Measurements from ENCODE around the gene RAB27A.
"Not testable (repeated sequence)": the region's sequence is repeated elsewhere in the genome, so short reads cannot be mapped to it uniquely, and the experiment has no call there.

RAB27A gene

GRCh38 chr15:55320963-55321362 lies 31.4 kb upstream of the RAB27A start:
- no peak for DNase-seq (ENCODE audit: low read depth)
- H3K4me3 ChIP-seq (ENCODE audit: low read depth, low read length) = peak overlapping the region; percentile 97
- TF ChIP-seq, protein P1, sequence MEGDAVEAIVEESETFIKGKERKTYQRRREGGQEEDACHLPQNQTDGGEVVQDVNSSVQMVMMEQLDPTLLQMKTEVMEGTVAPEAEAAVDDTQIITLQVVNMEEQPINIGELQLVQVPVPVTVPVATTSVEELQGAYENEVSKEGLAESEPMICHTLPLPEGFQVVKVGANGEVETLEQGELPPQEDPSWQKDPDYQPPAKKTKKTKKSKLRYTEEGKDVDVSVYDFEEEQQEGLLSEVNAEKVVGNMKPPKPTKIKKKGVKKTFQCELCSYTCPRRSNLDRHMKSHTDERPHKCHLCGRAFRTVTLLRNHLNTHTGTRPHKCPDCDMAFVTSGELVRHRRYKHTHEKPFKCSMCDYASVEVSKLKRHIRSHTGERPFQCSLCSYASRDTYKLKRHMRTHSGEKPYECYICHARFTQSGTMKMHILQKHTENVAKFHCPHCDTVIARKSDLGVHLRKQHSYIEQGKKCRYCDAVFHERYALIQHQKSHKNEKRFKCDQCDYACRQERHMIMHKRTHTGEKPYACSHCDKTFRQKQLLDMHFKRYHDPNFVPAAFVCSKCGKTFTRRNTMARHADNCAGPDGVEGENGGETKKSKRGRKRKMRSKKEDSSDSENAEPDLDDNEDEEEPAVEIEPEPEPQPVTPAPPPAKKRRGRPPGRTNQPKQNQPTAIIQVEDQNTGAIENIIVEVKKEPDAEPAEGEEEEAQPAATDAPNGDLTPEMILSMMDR (IDR thresholded peaks at IDR 0.05; ENCODE audit: low read depth, low read length) = no peak
- TF ChIP-seq, protein P2, sequence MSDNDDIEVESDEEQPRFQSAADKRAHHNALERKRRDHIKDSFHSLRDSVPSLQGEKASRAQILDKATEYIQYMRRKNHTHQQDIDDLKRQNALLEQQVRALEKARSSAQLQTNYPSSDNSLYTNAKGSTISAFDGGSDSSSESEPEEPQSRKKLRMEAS (IDR thresholded peaks at IDR 0.05; ENCODE audit: low read depth, low read length) = no peak
- TF ChIP-seq MYC (IDR thresholded peaks at IDR 0.05; ENCODE audit: low read depth, low read length) = no peak
- no peak for TF ChIP-seq POLR2A (IDR thresholded peaks at IDR 0.05; ENCODE audit: extremely low read depth, insufficient read length)

DNA sequence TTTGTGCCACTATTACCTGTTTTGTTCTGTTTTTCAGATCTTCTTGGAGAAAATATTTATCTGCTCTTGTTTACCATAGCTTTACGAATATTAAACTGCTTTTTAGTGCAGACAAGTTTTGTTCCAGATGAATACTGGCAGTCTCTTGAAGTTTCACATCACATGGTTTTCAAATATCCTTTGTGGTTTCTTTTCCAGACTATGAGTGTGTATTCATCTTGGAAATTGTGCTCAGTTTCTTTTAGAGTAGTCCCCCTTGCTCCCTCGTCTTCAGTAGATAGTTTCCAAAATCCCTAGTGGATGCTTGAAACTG lies 30.6 kb upstream of the RAB27A start:
- peak overlapping the region; percentile 97 for H3K4me3 ChIP-seq (ENCODE audit: low read depth, low read length)
- no peak for DNase-seq (ENCODE audit: low read depth)
- TF ChIP-seq POLR2A (IDR thresholded peaks at IDR 0.05; ENCODE audit: extremely low read depth, insufficient read length) (no peak), MYC (IDR thresholded peaks at IDR 0.05; ENCODE audit: low read depth, low read length) (no peak)
- TF ChIP-seq, protein P2 (IDR thresholded peaks at IDR 0.05; ENCODE audit: low read depth, low read length) = 0 out of 2 replicates have a peak, but pooled peaks have one; percentile 1

GRCh38 chr15:55319537-55320237 lies 30.1 kb upstream of the RAB27A start:
- TF ChIP-seq MYC (IDR thresholded peaks at IDR 0.05; ENCODE audit: low read depth, low read length) (0 out of 2 replicates have a peak, but pooled peaks have one; percentile 23), POLR2A (IDR thresholded peaks at IDR 0.05; ENCODE audit: extremely low read depth, insufficient read length) (peak; percentile 46)
- TF ChIP-seq, protein P1 (IDR thresholded peaks at IDR 0.05; ENCODE audit: low read depth, low read length) = no peak
- TF ChIP-seq, protein P2 (IDR thresholded peaks at IDR 0.05; ENCODE audit: low read depth, low read length) = peak; percentile 24
- peak overlapping the region; percentile 97 for H3K4me3 ChIP-seq (ENCODE audit: low read depth, low read length)
- peak; percentile 84 for DNase-seq (ENCODE audit: low read depth)

DNA sequence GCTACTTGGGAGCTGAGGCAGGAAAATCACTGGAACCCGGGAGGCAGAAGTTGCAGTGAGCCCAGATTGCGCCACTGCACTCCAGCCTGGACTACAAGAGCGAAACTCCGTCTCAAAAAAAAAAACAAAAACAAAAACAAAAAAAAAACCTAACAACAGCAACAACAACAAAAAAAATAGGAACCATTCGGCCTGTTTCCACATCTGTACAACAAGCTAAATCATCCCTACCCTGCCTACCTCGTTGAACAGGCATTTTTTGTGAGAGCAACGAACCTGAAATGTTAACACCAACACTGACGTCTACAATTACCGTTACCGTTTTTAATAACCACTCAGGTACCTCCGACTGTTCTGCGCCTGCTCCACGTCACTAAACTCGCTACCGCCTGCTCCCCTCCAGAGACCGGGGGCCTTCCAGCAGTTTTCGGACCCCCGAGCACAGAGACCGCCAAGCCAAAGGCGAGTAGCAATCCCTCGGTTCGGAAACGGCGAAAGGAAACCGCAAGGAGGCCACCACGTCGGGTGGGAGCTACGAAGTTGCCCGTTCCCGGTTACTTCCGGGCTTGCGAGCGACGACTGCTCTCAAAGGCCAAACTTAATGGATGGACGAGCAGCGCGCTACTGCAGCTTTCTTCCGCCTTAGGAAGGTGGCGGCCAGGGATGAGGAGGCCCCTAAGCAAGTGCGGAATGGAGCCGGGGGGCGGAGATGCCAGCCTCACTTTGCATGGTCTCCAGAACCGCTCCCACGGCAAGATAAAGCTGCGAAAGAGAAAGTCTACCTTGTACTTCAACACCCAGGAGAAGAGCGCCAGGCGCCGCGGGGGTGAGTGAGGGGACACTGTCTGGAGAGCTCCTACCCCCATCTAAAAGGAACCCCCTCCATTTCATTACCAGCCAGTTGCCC lies 29.2 kb upstream of the RAB27A start, which contains the start of the genes PIGB and PIGBOS1:
Gene PIGB, plus strand, starts transcription at position 635 of the 907 bp plus-strand sequence. Its CDS starts 29 bp downstream, at position 664.
Gene PIGBOS1, minus strand, starts transcription at position 536 of the 907 bp plus-strand sequence. CDS start 1,331 bp downstream, outside the sequence.
- peak within 1 kb of the TSS; percentile 97 for H3K4me3 ChIP-seq (ENCODE audit: low read depth, low read length)
- TF ChIP-seq POLR2A (IDR thresholded peaks at IDR 0.05; ENCODE audit: extremely low read depth, insufficient read length) (peak; percentile 84), MYC (IDR thresholded peaks at IDR 0.05; ENCODE audit: low read depth, low read length) (peak; percentile 88)
- TF ChIP-seq, protein P2 (IDR thresholded peaks at IDR 0.05; ENCODE audit: low read depth, low read length) = peak; percentile 76
- TF ChIP-seq, protein P1 (IDR thresholded peaks at IDR 0.05; ENCODE audit: low read depth, low read length) = no peak
- DNase-seq (ENCODE audit: low read depth) = peak; percentile 95

DNA sequence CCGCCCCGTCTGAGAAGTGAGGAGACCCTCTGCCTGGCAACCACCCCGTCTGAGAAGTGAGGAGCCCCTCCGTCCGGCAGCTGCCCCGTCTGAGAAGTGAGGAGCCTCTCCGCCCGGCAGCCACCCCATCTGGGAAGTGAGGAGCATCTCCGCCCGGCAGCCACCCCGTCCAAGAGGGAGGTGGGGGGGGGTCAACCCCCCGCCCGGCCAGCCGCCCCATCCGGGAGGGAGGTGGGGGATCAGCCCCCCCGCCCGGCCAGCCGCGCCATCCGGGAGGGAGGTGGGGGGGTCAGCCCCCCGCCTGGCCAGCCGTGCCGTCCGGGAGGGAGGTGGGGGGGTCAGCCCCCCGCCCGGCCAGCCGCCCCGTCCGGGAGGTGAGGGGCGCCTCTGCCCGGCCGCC lies 13.2 kb upstream of the RAB27A start:
- H3K4me3 ChIP-seq (ENCODE audit: low read depth, low read length); DNase-seq (ENCODE audit: low read depth): not testable (repeated sequence)

DNA sequence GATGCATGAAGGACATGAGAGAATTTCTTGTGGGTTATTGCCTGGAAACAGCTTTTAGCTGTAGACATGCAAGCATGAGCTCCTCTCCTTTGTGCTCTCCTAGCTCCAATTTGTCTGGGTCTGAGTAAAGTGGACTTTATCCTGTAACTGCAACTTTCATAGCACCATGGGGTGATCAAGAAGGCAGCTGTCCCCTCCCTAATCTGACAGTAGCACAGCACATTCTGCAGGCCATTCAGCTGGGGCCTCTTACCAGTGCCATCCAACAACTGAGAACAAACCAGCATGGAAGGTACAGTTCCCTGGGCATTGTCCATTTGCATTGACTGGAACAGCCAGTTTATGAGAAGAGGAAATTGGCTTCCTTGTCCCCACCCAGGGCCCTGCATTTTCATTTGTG lies 7.7 kb upstream of the RAB27A start:
- H3K4me3 ChIP-seq (ENCODE audit: low read depth, low read length) = no peak overlapping the region
- DNase-seq (ENCODE audit: low read depth) = no peak

More for the DNA sequence above, 7.7 kb upstream of the RAB27A start:
- TF ChIP-seq, protein P2 (IDR thresholded peaks at IDR 0.05; ENCODE audit: low read depth, low read length) = no peak
- TF ChIP-seq, protein P1 (IDR thresholded peaks at IDR 0.05; ENCODE audit: low read depth, low read length) = no peak
- no peak for TF ChIP-seq MYC (IDR thresholded peaks at IDR 0.05; ENCODE audit: low read depth, low read length)
- TF ChIP-seq POLR2A (IDR thresholded peaks at IDR 0.05; ENCODE audit: extremely low read depth, insufficient read length) = no peak
